Activated CD4-positive, alpha-beta T cell treated with anti-CD3 and anti-CD28 coated beads, Interleukin-2, amount 50 U/mL, for 4 hours (primary cell): Measurements from ENCODE around the gene ZNRF4.
"Not testable (repeated sequence)": the region's sequence is repeated elsewhere in the genome, so short reads cannot be mapped to it uniquely, and the experiment has no call there.

Experiments
- DNase-seq, 2 experiments: peaks; one replicate each; pipeline ENCODE4 v3.0.0-alpha.2; 2020

ZNRF4 gene

GRCh38 chr19:5455367-5456129 is at the start of gene ZNRF4:
Gene ZNRF4, plus strand, starts transcription at chr19:5455417. Its CDS starts 75 bp downstream, at chr19:5455492.
- DNase-seq = no peak

- DNase-seq = not testable (repeated sequence)
These were observed 49.0 kb upstream of the ZNRF4 start for GRCh38 chr19:5406198-5406597.

- DNase-seq = no peak
These were observed 48.4 kb upstream of the ZNRF4 start for GRCh38 chr19:5406816-5407215.

GRCh38 chr19:5407356-5407755 is 47.9 kb upstream of the ZNRF4 start:
- DNase-seq = no peak

- no peak for DNase-seq
These were observed 37.5 kb upstream of the ZNRF4 start for GRCh38 chr19:5417495-5418436.

- no peak for DNase-seq
These were observed 36.5 kb upstream of the ZNRF4 start for GRCh38 chr19:5418677-5419076.

- DNase-seq = no peak
These were observed 34.3 kb upstream of the ZNRF4 start for GRCh38 chr19:5420953-5421352.

GRCh38 chr19:5423567-5424125 is 31.6 kb upstream of the ZNRF4 start:
- DNase-seq = no peak

GRCh38 chr19:5424192-5424973 is 30.8 kb upstream of the ZNRF4 start:
- DNase-seq = no peak

- DNase-seq = no peak
These were observed 30.0 kb upstream of the ZNRF4 start for GRCh38 chr19:5425260-5425659.

GRCh38 chr19:5430237-5430636 is 25.0 kb upstream of the ZNRF4 start:
- DNase-seq = no peak

GRCh38 chr19:5432687-5433086 is 22.5 kb upstream of the ZNRF4 start:
- no peak for DNase-seq

- no peak for DNase-seq
These were observed 20.8 kb upstream of the ZNRF4 start for GRCh38 chr19:5434351-5434917.

- DNase-seq = peak; percentile 1 to 11
These were observed 20.1 kb upstream of the ZNRF4 start for GRCh38 chr19:5434970-5435641.

GRCh38 chr19:5435642-5436017 is 19.6 kb upstream of the ZNRF4 start:
- DNase-seq = no peak

- DNase-seq = no peak
These were observed 18.9 kb upstream of the ZNRF4 start for GRCh38 chr19:5436106-5436947.

GRCh38 chr19:5436948-5437306 is 18.3 kb upstream of the ZNRF4 start:
- no peak for DNase-seq

GRCh38 chr19:5438756-5439155 is 16.5 kb upstream of the ZNRF4 start:
- DNase-seq = not testable (repeated sequence)

- no peak for DNase-seq
These were observed 15.8 kb upstream of the ZNRF4 start for GRCh38 chr19:5439452-5439851.

GRCh38 chr19:5440299-5440698 is 14.9 kb upstream of the ZNRF4 start:
- DNase-seq = no peak

GRCh38 chr19:5443723-5444122 is 11.5 kb upstream of the ZNRF4 start:
- no peak for DNase-seq
